ENCODE measurements around the gene THEM5. TPM values are rescaled to one million over a fixed set of nuclear protein-coding genes. Genes with fewer than 3 reads are reported as not detected.

THEM5 gene
- total and polyA plus RNA-seq, 10 of the 15 experiments (the other 5 are each of a cell fraction or from before 2014, with no cell fraction given) = 0.16 TPM; not detected in 9

- TF ChIP-seq ZBTB11 (CRISPR knock-in tag; IDR thresholded peaks at IDR 0.05) (no peak), E2F8 (IDR thresholded peaks at IDR 0.05; ENCODE audit: low read depth, partially characterized antibody) (no peak), SPI1 (IDR thresholded peaks at IDR 0.05; ENCODE audit: borderline replicate concordance, insufficient read depth, low read depth, low read length) (no peak), FOXM1 (IDR thresholded peaks at IDR 0.05; ENCODE audit: low read depth, low read length) (no peak), NRF1 (conservative IDR thresholded peaks at IDR 0.05; ENCODE audit: low read depth, low read length) (no peak), WRNIP1 (IDR thresholded peaks at IDR 0.05; ENCODE audit: borderline replicate concordance, low read depth, low read length) (no peak), IRF4 (IDR thresholded peaks at IDR 0.05; ENCODE audit: low read depth, low read length) (no peak), ATF7 (IDR thresholded peaks at IDR 0.05; ENCODE audit: low read depth) (no peak), FOS (IDR thresholded peaks at IDR 0.05; ENCODE audit: borderline replicate concordance, extremely low read depth, insufficient read length) (no peak)
Measured at GRCh38 chr1:151827853-151828252, 25.7 kb downstream of the THEM5 start (continued).

Data from GM12878 (cell line).